Memory B cell (primary cell): ENCODE measurements around the gene NFIA.

ENCODE experiments used
- ATAC-seq: fragments of 150-1000 bp; cut with Tn5 transposase; 2 replicates; pipeline ENCODE4 v1.10.0; 2021; ENCODE audit warnings: low read depth, mild to moderate bottlenecking, moderate library complexity
- DNase-seq, 2 donors: peaks; one replicate each; pipeline ENCODE4 v3.0.0; 2022; ENCODE audit warnings: low spot score in 2 of 2
- H3K27ac Mint-ChIP-seq: one replicate; pipeline ENCODE4 v1.8.0; 2022; ENCODE audit warnings: mild to moderate bottlenecking, moderate library complexity, mixed read lengths
- H3K27me3 Mint-ChIP-seq: one replicate; pipeline ENCODE4 v1.8.0; 2022; ENCODE audit warnings: mixed read lengths
- H3K36me3 Mint-ChIP-seq: one replicate; pipeline ENCODE4 v1.8.0; 2022; ENCODE audit warnings: mild to moderate bottlenecking, mixed read lengths
- H3K4me1 Mint-ChIP-seq: one replicate; pipeline ENCODE4 v1.8.0; 2022; ENCODE audit warnings: mixed read lengths
- H3K4me3 Mint-ChIP-seq: one replicate; pipeline ENCODE4 v1.8.0; 2022; ENCODE audit warnings: mild to moderate bottlenecking, moderate library complexity, mixed read lengths
- H3K9me3 Mint-ChIP-seq: one replicate; pipeline ENCODE4 v1.8.0; 2022; ENCODE audit warnings: mixed read lengths

The NFIA gene

DNA sequence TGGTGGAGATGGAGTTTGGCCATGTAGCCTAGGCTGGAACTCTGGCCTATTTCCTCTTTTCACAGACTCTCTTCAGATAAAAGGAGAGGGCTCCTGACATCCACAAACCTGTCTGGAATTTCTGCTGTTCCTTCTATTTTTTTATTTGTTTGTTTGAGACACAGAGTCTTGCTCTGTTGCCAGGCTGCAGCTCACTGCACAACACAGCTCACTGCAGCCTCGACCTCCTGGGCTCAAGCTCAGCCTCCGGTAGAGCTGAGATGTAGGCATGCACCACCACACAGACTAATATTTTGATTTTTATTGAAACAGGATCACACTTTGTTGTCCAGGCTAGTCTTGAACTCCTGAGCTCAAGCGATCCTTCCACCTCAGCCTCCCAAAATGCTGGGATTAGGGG is 411.6 kb downstream of the NFIA start:
- no peak overlapping the region for H3K4me3 Mint-ChIP-seq
- no peak for DNase-seq
- peaks cover 1% of the 10 kb centered on the region for H3K27me3 Mint-ChIP-seq
- no peak overlapping the region for H3K27ac Mint-ChIP-seq
- H3K9me3 Mint-ChIP-seq: no peaks in the 10 kb centered on the region
- no peaks in the 10 kb centered on the region for H3K36me3 Mint-ChIP-seq
- ATAC-seq: no peak
- H3K4me1 Mint-ChIP-seq: no peaks in the 10 kb centered on the region

DNA sequence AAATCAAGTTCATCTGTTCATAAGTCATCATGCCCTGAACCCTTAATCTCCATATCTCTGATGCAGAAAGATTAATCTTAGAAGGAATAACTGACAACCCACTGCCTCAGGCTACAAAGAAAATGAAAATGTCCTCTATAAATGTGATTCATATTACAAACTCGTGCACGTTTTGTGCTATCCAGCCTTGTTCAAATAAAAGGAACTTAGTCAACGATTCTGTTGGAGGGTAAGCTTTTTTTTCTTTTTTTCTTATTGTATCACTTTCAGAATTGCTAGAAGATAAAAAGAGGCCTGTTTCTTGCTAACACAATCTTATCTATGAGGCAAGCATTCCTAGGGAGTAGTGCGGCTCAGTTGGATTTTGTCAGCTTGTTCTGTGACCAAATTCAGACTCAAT is 414.1 kb downstream of the NFIA start:
- Mint-ChIP-seq H3K9me3 (no peaks in the 10 kb centered on the region), H3K4me1 (no peaks in the 10 kb centered on the region), H3K27ac (no peak overlapping the region), H3K36me3 (no peaks in the 10 kb centered on the region), H3K4me3 (no peak overlapping the region), H3K27me3 (peaks cover 2% of the 10 kb centered on the region)
- ATAC-seq (no peak), DNase-seq (no peak)

DNA sequence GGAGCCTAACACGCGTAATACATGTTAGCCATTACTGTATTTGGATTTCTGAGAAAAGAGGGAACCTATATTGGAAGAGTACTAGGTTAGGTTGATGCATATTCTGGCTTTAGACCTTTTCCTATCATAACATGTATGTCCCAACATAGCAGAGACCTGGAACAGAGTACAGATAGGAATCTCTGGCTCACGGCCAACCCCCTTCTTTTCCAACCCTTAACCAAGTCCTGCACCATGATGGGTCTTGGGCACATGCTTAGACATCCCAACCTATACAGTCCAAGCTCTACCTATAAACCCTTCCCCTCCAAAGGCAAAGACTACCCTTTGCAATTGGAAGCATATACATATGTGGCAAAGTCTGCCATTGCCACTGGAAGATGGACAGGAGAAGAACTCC is 414.7 kb downstream of the NFIA start:
- DNase-seq: no peak
- no peak for ATAC-seq
- Mint-ChIP-seq H3K9me3 (no peaks in the 10 kb centered on the region), H3K27ac (no peak overlapping the region), H3K4me1 (no peaks in the 10 kb centered on the region), H3K27me3 (peaks cover 2% of the 10 kb centered on the region), H3K4me3 (no peak overlapping the region), H3K36me3 (no peaks in the 10 kb centered on the region)

DNA sequence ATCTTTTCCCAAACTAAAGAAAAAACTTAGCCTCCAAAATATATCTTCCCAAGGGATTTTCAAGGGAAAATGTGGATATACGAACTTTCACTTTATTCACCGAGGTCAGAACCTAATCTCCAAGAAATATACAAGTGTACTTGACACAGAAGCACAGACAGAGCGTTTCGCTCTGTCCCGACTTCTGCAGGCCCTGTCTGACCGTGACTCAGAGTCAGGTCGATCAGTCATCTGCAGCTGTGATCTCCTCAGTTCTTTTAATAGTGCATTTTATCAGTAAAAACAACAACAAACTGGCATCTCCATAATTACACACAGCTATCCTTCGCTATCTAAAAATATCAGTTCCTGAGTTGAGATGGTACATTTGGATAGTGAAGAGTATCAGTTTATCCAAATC is 416.0 kb downstream of the NFIA start:
- Mint-ChIP-seq H3K36me3 (no peaks in the 10 kb centered on the region), H3K27ac (no peak overlapping the region), H3K9me3 (no peaks in the 10 kb centered on the region), H3K27me3 (peaks cover 2% of the 10 kb centered on the region), H3K4me3 (no peak overlapping the region), H3K4me1 (no peaks in the 10 kb centered on the region)
- DNase-seq (no peak), ATAC-seq (no peak)

DNA sequence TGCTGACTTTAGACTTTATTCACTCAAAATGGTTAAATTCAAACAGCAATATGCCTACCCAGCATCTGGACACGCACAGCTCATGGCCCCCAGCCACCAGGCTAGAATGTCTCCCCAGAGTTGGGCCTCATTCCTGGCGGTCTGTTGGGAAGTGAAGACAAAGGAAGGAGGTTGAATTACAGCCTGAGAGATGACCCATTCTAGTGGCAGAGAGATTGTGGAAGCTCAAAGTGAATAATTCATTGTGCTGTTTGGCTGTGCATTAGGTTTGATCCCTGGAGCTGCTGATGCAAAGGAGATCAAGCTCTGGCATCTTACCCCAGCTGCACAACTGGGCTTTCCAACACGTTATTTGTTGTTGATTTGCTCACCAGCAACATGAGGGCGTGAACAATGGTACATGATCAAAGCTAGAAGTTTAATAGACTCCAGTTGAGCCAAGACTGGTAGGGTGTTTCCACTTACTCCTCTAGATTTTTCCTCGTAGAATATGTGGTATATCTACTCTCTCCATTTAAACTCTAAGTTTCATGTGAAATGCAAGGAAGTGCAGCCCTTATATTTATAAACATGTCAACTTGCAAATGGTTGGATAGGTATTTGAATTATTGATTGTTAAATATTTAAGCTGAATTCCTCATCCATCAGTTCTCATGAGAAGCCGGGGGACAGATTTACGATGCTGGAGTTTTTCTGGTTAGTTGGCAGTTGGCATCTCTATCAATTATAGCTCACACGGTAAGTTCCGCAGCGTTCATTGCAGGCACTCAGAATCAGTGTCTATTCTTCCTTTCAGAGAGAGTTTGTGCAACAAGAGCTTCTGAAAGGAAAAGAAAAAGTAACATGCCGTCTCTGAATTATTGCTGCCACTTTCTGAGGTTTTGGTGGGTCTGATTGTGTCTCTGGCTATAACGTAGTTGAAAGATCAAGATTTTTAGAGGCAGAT is 419.9 kb downstream of the NFIA start:
- DNase-seq: no peak
- H3K27ac Mint-ChIP-seq: no peak overlapping the region
- H3K9me3 Mint-ChIP-seq: no peaks in the 10 kb centered on the region
- H3K4me3 Mint-ChIP-seq: no peak overlapping the region
- H3K36me3 Mint-ChIP-seq: no peaks in the 10 kb centered on the region
- peaks cover 4% of the 10 kb centered on the region for H3K27me3 Mint-ChIP-seq
- no peaks in the 10 kb centered on the region for H3K4me1 Mint-ChIP-seq
- no peak for ATAC-seq

DNA sequence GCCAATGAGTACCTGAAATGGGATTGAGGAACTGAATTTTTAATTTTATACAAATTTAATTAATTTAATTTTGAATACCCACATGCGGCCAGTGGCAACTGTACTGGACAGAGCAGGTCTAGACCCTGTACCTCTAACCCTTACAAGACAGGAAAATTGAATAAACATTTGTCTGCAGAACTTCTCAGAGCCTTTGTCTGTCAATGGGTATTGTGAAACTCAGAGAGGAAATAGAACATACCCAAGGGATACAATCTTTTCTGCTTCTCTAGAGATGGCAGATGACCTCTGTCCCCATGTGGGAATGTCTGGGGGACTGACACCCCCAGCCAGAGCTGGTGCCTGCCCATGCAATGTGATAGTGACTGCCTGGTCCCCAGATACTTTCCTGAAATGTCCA is 421.9 kb downstream of the NFIA start:
- H3K36me3 Mint-ChIP-seq: no peaks in the 10 kb centered on the region
- no peak overlapping the region for H3K4me3 Mint-ChIP-seq
- H3K27me3 Mint-ChIP-seq: peaks cover 4% of the 10 kb centered on the region
- no peak overlapping the region for H3K27ac Mint-ChIP-seq
- DNase-seq (no peak), ATAC-seq (no peak)
- H3K4me1 Mint-ChIP-seq: no peaks in the 10 kb centered on the region
- H3K9me3 Mint-ChIP-seq: no peaks in the 10 kb centered on the region

DNA sequence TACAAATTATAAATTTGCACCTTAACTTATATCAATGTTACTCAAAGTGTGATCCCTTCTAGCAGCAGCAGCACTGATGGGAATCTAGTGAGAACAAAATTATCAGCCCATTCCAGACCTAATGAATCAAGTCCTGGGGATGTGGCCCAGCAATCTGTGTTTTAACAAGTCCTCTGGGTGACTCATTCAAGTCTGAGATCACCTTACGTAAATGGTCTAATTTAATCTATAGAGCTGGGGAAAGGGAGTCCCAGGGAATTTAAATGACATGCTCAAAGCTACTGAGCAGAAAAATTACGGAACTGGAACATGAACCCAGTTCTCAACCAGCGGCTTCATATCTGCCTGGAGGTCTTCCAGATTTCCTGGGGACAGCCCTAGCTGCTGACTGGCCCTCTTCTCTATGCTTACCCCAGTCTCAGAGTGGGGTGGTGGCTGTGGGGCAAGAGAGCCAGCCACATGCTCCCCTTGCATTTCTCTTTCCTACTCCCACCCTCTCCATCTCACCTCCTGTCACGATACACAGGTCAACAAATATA is 422.6 kb downstream of the NFIA start:
- no peak for DNase-seq
- ATAC-seq: no peak
- no peaks in the 10 kb centered on the region for H3K4me1 Mint-ChIP-seq
- H3K27ac Mint-ChIP-seq: no peak overlapping the region
- no peaks in the 10 kb centered on the region for H3K36me3 Mint-ChIP-seq
- H3K4me3 Mint-ChIP-seq: no peak overlapping the region
- peaks cover 4% of the 10 kb centered on the region for H3K27me3 Mint-ChIP-seq
- no peaks in the 10 kb centered on the region for H3K9me3 Mint-ChIP-seq

DNA sequence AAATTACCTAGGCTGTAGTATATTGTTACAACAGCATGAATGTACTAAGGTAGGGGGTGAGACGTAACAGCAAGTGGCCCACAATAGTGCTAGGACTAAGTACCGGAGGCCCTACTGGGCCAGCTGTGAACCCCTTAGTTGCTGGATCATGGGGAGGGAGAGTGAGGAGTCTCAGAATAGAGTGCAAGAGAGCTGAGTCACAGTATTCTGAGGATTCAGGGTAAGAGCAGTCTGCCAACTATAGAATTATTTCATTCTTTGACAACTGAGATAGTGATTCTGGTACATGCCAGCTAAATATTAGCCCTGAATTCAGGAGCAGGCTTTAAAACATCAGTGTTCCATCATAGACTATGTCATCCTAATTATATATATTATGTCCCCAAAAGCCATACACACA is 423.9 kb downstream of the NFIA start:
- no peak for DNase-seq
- Mint-ChIP-seq H3K9me3 (no peaks in the 10 kb centered on the region), H3K4me3 (no peak overlapping the region), H3K36me3 (no peaks in the 10 kb centered on the region), H3K4me1 (no peaks in the 10 kb centered on the region), H3K27me3 (peaks cover 2% of the 10 kb centered on the region), H3K27ac (no peak overlapping the region)
- ATAC-seq: no peak

DNA sequence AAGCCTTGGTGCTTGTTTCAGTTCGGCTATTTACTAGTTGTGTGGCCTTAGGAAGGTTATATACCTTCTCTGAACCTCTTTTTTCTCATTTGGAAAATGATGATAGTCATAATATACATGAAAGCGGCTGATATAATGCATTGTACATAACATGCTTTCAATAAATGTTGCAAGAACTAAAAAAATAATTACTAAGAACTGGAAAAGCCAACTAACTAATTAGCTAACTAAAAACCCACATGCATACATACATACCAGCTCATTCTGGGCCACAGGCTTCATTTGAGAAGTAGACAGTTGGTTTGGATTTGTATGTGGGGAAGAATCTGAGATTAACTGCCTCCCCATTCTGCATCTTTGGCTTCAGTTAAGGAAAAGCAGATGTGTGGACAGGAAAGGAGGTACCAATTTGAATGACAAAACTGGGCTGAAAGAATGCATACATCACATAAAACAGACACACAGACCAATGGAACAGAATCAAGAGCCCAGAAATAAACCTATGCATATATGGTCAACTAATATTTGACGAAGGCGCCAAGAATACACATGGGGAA is 424.7 kb downstream of the NFIA start:
- no peaks in the 10 kb centered on the region for H3K4me1 Mint-ChIP-seq
- ATAC-seq: no peak

More for the DNA sequence above, 424.7 kb downstream of the NFIA start:
- Mint-ChIP-seq H3K27ac (no peak overlapping the region), H3K27me3 (peaks cover 2% of the 10 kb centered on the region), H3K9me3 (no peaks in the 10 kb centered on the region), H3K4me3 (no peak overlapping the region), H3K36me3 (no peaks in the 10 kb centered on the region)
- no peak for DNase-seq
